ENCODE measurements around the gene LCN10. TPM values are rescaled to one million over a fixed set of nuclear protein-coding genes. Genes with fewer than 3 reads are reported as not detected.
A peak's percentile ranks its signal among the peaks of the same experiment; 100 is the strongest.

The LCN10 gene
- total and polyA plus RNA-seq, 2 of the 13 experiments (the other 11 are each of a cell fraction or from before 2014, with no cell fraction given) = 0.53 to 0.61 TPM

GRCh38 chr9:136697821-136698526 is 44.8 kb downstream of the LCN10 start (continued):
- TF ChIP-seq ZNF503 (CRISPR knock-in tag; IDR thresholded peaks at IDR 0.05) (peak; percentile 72), ZNF329 (CRISPR knock-in tag; IDR thresholded peaks at IDR 0.05; ENCODE audit: low read depth) (no peak), HNF4G (IDR thresholded peaks at IDR 0.05; ENCODE audit: borderline replicate concordance, low read depth, low read length) (peak; percentile 62; the same call in 1 of the 2 replicates), HNF4G (CRISPR knock-in tag; IDR thresholded peaks at IDR 0.05; ENCODE audit: borderline replicate concordance, low read depth) (no peak), TIGD3 (CRISPR knock-in tag; IDR thresholded peaks at IDR 0.05; ENCODE audit: borderline replicate concordance) (no peak), SCMH1 (CRISPR knock-in tag; IDR thresholded peaks at IDR 0.05; ENCODE audit: borderline replicate concordance) (no peak), PRDM15 (CRISPR knock-in tag; IDR thresholded peaks at IDR 0.05) (no peak), ZNF160 (CRISPR knock-in tag; IDR thresholded peaks at IDR 0.05) (0 out of 2 replicates have a peak, but pooled peaks have one; percentile 56), ZNF550 (CRISPR knock-in tag; IDR thresholded peaks at IDR 0.05; ENCODE audit: borderline replicate concordance) (no peak), ELF3 (CRISPR knock-in tag; IDR thresholded peaks at IDR 0.05) (peak; percentile 63; the same call in 1 of the 2 replicates), POLR2AphosphoS5 (IDR thresholded peaks at IDR 0.05; ENCODE audit: low read depth, low read length) (no peak), FOXA3 (CRISPR knock-in tag; IDR thresholded peaks at IDR 0.05) (peak; percentile 74; the same call in 1 of the 2 replicates), ZKSCAN8 (CRISPR knock-in tag; IDR thresholded peaks at IDR 0.05; ENCODE audit: borderline replicate concordance) (no peak), ZNF567 (CRISPR knock-in tag; IDR thresholded peaks at IDR 0.05; ENCODE audit: borderline replicate concordance) (no peak), ZBTB42 (CRISPR knock-in tag; IDR thresholded peaks at IDR 0.05) (no peak), SP1 (IDR thresholded peaks at IDR 0.05) (no peak), SP1 (CRISPR knock-in tag; IDR thresholded peaks at IDR 0.05) (no peak), ISX (CRISPR knock-in tag; conservative IDR thresholded peaks at IDR 0.05) (no peak), HOMEZ (CRISPR knock-in tag; IDR thresholded peaks at IDR 0.05; ENCODE audit: low read depth) (no peak), GABPB1 (CRISPR knock-in tag; IDR thresholded peaks at IDR 0.05) (no peak)
